Measurements from ENCODE around the gene C10orf88.

The C10orf88 gene

GRCh38 chr10:122981066-122981464 lies 27.0 kb upstream of the C10orf88 start:
- H3K4me1 Mint-ChIP-seq, result peaks cover 15% of the 10 kb centered on the region
- no peak for ATAC-seq
- peaks cover 19% of the 10 kb centered on the region for H3K36me3 Mint-ChIP-seq
- DNase-seq (ENCODE audit: low spot score in 2 of 2), result no peak
- peak overlapping the region; percentile 95 for H3K27ac Mint-ChIP-seq
- peak overlapping the region; percentile 80 for H3K4me3 Mint-ChIP-seq
- no peaks in the 10 kb centered on the region for H3K9me3 Mint-ChIP-seq

GRCh38 chr10:122980209-122981065 lies 26.4 kb upstream of the C10orf88 start, which contains the start of gene PSTK:
Gene PSTK, plus strand, starts transcription at chr10:122980401. Its CDS starts 79 bp downstream, at chr10:122980480.
- peak within 1 kb of the TSS; percentile 80 for H3K4me3 Mint-ChIP-seq
- no peaks in the 10 kb centered on the region for H3K9me3 Mint-ChIP-seq
- peak; percentile 98 for ATAC-seq
- H3K4me1 Mint-ChIP-seq, result peaks cover 15% of the 10 kb centered on the region
- H3K27ac Mint-ChIP-seq, result peak within 1 kb of the TSS; percentile 95
- DNase-seq (ENCODE audit: low spot score in 2 of 2), result peak; percentile 88 to 94
- peaks cover 19% of the 10 kb centered on the region for H3K36me3 Mint-ChIP-seq

GRCh38 chr10:122974543-122975064 lies 20.6 kb upstream of the C10orf88 start:
- no peak overlapping the region for H3K27ac Mint-ChIP-seq
- DNase-seq (ENCODE audit: low spot score in 2 of 2) (no peak), ATAC-seq (no peak)
- H3K4me3 Mint-ChIP-seq, result no peak overlapping the region
- no peaks in the 10 kb centered on the region for H3K36me3 Mint-ChIP-seq
- H3K9me3 Mint-ChIP-seq, result no peaks in the 10 kb centered on the region
- H3K4me1 Mint-ChIP-seq, result no peaks in the 10 kb centered on the region

- Mint-ChIP-seq H3K36me3 (no peaks in the 10 kb centered on the region), H3K9me3 (no peaks in the 10 kb centered on the region), H3K27ac (no peak overlapping the region), H3K4me1 (no peaks in the 10 kb centered on the region), H3K4me3 (no peak overlapping the region)
- ATAC-seq (no peak), DNase-seq (ENCODE audit: low spot score in 2 of 2) (no peak)
These were observed 20.0 kb upstream of the C10orf88 start for GRCh38 chr10:122974023-122974422.

GRCh38 chr10:122968698-122969097 lies 14.7 kb upstream of the C10orf88 start:
- H3K9me3 Mint-ChIP-seq, result peaks cover 18% of the 10 kb centered on the region

GRCh38 chr10:122966879-122967278 lies 12.9 kb upstream of the C10orf88 start:
- Mint-ChIP-seq H3K27ac (no peak overlapping the region), H3K9me3 (peaks cover 18% of the 10 kb centered on the region), H3K4me1 (no peaks in the 10 kb centered on the region), H3K4me3 (no peak overlapping the region), H3K36me3 (no peaks in the 10 kb centered on the region)
- ATAC-seq, result no peak
- no peak for DNase-seq (ENCODE audit: low spot score in 2 of 2)

More at GRCh38 chr10:122968698-122969097, 14.7 kb upstream of the C10orf88 start:
- no peaks in the 10 kb centered on the region for H3K36me3 Mint-ChIP-seq
- H3K4me1 Mint-ChIP-seq, result no peaks in the 10 kb centered on the region
- H3K27ac Mint-ChIP-seq, result no peak overlapping the region
- ATAC-seq (no peak), DNase-seq (ENCODE audit: low spot score in 2 of 2) (no peak)
- H3K4me3 Mint-ChIP-seq, result no peak overlapping the region

GRCh38 chr10:122962405-122962804 lies 8.4 kb upstream of the C10orf88 start:
- H3K4me3 Mint-ChIP-seq, result no peak overlapping the region
- ATAC-seq, result peak; percentile 37

GRCh38 chr10:122957474-122957873 lies 3.4 kb upstream of the C10orf88 start:
- DNase-seq (ENCODE audit: low spot score in 2 of 2) (no peak), ATAC-seq (no peak)
- Mint-ChIP-seq H3K36me3 (peaks cover 20% of the 10 kb centered on the region), H3K9me3 (no peaks in the 10 kb centered on the region), H3K4me3 (no peak overlapping the region), H3K4me1 (peaks cover 21% of the 10 kb centered on the region), H3K27ac (no peak overlapping the region)

More at GRCh38 chr10:122962405-122962804, 8.4 kb upstream of the C10orf88 start:
- peaks cover 13% of the 10 kb centered on the region for H3K9me3 Mint-ChIP-seq
- H3K27ac Mint-ChIP-seq, result no peak overlapping the region
- DNase-seq (ENCODE audit: low spot score in 2 of 2), result no peak
- H3K4me1 Mint-ChIP-seq, result no peaks in the 10 kb centered on the region
- no peaks in the 10 kb centered on the region for H3K36me3 Mint-ChIP-seq

GRCh38 chr10:122955892-122956291 lies 1.9 kb upstream of the C10orf88 start:
- no peak overlapping the region for H3K27ac Mint-ChIP-seq
- H3K9me3 Mint-ChIP-seq, result no peaks in the 10 kb centered on the region
- no peak for ATAC-seq
- no peak for DNase-seq (ENCODE audit: low spot score in 2 of 2)
- peaks cover 23% of the 10 kb centered on the region for H3K4me1 Mint-ChIP-seq
- no peak overlapping the region for H3K4me3 Mint-ChIP-seq
- peaks cover 30% of the 10 kb centered on the region for H3K36me3 Mint-ChIP-seq

- peaks cover 30% of the 10 kb centered on the region for H3K36me3 Mint-ChIP-seq
- peak overlapping the region; percentile 94 for H3K27ac Mint-ChIP-seq
- peak overlapping the region; percentile 89 for H3K4me3 Mint-ChIP-seq
- peaks cover 23% of the 10 kb centered on the region for H3K4me1 Mint-ChIP-seq
- ATAC-seq (no peak), DNase-seq (ENCODE audit: low spot score in 2 of 2) (no peak)
- H3K9me3 Mint-ChIP-seq, result no peaks in the 10 kb centered on the region
These were observed 664 bp upstream of the C10orf88 start for GRCh38 chr10:122954731-122955050.

GRCh38 chr10:122949296-122949695 lies 4.7 kb downstream of the C10orf88 start:
- no peak overlapping the region for H3K4me3 Mint-ChIP-seq
- H3K36me3 Mint-ChIP-seq, result peaks cover 58% of the 10 kb centered on the region
- no peak for DNase-seq (ENCODE audit: low spot score in 2 of 2)
- H3K9me3 Mint-ChIP-seq, result no peaks in the 10 kb centered on the region
- peaks cover 25% of the 10 kb centered on the region for H3K4me1 Mint-ChIP-seq
- H3K27ac Mint-ChIP-seq, result no peak overlapping the region
- ATAC-seq, result no peak

- Mint-ChIP-seq H3K36me3 (peaks cover 33% of the 10 kb centered on the region), H3K9me3 (no peaks in the 10 kb centered on the region)
- DNase-seq (ENCODE audit: low spot score in 2 of 2), result no peak
These were observed 14.0 kb downstream of the C10orf88 start for GRCh38 chr10:122939856-122940543.

GRCh38 chr10:122939133-122939855 lies 14.7 kb downstream of the C10orf88 start:
- ATAC-seq (no peak), DNase-seq (ENCODE audit: low spot score in 2 of 2) (no peak)
- peak overlapping the region; percentile 3 for H3K27ac Mint-ChIP-seq
- no peaks in the 10 kb centered on the region for H3K4me1 Mint-ChIP-seq
- H3K36me3 Mint-ChIP-seq, result peaks cover 33% of the 10 kb centered on the region
- H3K4me3 Mint-ChIP-seq, result no peak overlapping the region
- no peaks in the 10 kb centered on the region for H3K9me3 Mint-ChIP-seq

More at GRCh38 chr10:122939856-122940543, 14.0 kb downstream of the C10orf88 start:
- no peak for ATAC-seq
- no peak overlapping the region for H3K27ac Mint-ChIP-seq
- H3K4me1 Mint-ChIP-seq, result no peaks in the 10 kb centered on the region
- H3K4me3 Mint-ChIP-seq, result no peak overlapping the region

GRCh38 chr10:122931088-122931906 lies 22.7 kb downstream of the C10orf88 start:
- DNase-seq (ENCODE audit: low spot score in 2 of 2), result no peak
- H3K4me1 Mint-ChIP-seq, result no peaks in the 10 kb centered on the region
- H3K36me3 Mint-ChIP-seq, result peaks cover 12% of the 10 kb centered on the region
- no peak for ATAC-seq
- H3K9me3 Mint-ChIP-seq, result no peaks in the 10 kb centered on the region
- H3K4me3 Mint-ChIP-seq, result no peak overlapping the region
- no peak overlapping the region for H3K27ac Mint-ChIP-seq

All from stimulated activated effector memory CD8-positive, alpha-beta T cell treated with anti-CD3 and anti-CD28 coated beads, Interleukin-12 subunit alpha, Interleukin-12 subunit beta, amount 100 ng/mL, for 72 hours (primary cell).